CD4-positive, alpha-beta T cell treated with Interleukin-6 at 100 ng/mL for 8 hours (primary cell): ENCODE data around the gene IFNA5.

Experiments used
- DNase-seq: peaks from one replicate; pipeline ENCODE4 v3.0.0-alpha.2; 2020; ENCODE audit warnings: mixed read lengths, low spot score

IFNA5 gene

GRCh38 chr9:21294364-21294774 lies 10.7 kb downstream of the IFNA5 start:
- no peak for DNase-seq

GRCh38 chr9:21289848-21290247 lies 15.3 kb downstream of the IFNA5 start:
- no peak for DNase-seq

DNA sequence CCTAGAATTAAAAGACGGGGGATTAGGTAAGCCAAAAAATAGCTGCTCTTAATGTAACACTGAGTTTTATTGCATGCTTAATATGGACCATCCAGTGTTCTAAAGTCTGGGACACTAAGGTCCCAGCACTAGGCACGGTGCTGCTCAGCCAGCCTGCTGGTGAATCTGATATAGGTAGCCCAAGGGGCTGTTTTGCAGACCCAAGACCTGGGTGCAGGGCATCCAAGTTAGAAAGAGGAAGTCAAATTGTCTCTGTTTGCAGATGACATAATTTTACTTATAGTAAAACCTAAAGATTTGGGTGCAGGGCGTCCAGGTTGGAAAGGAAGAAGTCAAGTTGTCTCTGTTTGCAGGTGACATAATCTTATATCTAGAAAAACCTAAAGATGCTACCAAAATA lies 17.8 kb downstream of the IFNA5 start:
- no peak for DNase-seq

- DNase-seq = no peak
These were observed 18.5 kb downstream of the IFNA5 start for GRCh38 chr9:21286659-21287058.

DNA sequence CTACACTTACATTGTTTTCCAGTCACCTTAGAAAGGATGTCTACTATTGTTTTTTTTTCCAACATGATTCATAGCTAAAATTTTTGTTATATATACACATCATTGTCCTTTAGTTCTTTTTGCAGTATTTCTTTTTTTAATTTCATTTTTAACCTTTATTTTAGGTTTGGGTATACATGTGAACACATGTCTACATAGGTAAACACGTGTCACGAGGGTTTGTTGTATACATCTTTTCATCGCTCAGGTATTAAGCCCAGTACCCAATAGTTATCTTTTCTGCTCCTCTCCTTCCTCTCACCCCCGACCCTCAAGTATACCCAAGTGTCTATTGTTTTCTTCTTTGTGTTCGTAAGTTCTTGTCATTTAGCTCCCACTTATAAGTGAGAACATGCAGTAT lies 19.0 kb downstream of the IFNA5 start:
- no peak for DNase-seq

DNA sequence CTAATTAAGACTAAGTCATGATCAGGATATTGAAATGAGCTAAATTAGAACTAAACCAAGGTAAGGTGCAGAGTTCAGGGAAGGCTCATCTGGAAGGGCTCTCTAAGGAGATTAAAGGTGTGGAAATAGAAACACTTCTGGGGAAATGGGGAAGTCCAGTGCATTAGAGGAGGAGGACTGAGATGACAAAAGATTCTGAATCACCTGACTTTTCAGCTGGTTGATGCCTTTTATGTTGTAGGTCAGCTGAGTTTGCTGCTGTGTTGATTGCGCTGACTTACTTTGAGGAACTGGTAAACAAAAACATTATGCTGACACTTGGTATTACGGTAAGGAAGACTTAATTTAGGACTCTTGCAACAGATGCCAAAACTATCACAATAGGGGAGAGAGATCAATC lies 23.8 kb downstream of the IFNA5 start:
- no peak for DNase-seq

DNA sequence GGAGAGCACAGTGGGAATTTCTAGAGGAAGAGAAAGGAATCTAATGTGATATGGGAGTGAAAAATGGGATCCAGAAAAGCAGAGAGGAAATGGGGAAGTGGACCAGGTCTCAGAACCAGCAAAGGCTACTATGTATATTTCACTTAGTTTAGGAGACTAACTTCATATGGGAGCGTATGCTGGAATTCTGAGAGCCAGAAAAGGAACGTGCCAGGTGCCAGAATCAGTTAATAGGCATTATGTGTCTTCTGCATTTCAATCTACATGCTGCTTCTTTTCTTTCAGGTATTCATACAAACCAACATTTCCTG lies 36.8 kb downstream of the IFNA5 start:
- DNase-seq = no peak

GRCh38 chr9:21267485-21268346 lies 37.4 kb downstream of the IFNA5 start:
- no peak for DNase-seq

DNA sequence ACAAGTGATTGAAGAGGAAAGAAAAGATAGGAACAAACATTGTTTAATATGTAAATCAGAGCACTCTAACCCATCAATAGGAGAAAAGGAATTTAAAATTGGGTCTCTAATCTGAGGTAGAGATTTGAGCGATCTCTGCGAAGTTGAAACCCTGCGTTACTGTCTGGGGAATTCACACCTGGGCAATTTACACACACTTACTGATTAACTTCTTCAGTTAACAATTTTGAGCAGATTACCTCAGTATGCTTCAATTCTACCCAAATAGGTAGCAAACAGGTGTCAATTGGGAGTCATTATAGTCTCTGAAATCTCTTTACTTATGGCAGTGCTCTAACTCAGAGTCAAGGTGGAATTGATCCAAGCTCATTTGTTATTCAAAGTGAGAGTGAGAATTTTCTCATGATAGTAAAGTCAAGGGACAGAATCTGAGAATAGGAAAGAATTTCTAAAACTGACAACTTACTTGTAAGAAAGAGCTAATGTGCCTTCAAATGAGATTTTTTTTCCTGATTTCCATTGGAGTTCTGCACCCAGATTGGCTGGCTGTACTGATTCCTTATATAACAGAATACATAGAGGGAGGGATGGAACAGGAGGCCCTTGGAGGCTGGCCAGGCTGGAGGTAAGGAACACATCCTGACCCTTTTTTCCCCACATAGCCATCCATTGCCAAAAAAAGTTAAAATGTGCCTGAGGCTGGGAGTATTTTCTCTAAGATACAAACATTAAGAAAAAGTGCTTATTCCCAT lies 38.2 kb downstream of the IFNA5 start:
- DNase-seq = no peak

GRCh38 chr9:21265421-21266189 lies 39.5 kb downstream of the IFNA5 start:
- no peak for DNase-seq

DNA sequence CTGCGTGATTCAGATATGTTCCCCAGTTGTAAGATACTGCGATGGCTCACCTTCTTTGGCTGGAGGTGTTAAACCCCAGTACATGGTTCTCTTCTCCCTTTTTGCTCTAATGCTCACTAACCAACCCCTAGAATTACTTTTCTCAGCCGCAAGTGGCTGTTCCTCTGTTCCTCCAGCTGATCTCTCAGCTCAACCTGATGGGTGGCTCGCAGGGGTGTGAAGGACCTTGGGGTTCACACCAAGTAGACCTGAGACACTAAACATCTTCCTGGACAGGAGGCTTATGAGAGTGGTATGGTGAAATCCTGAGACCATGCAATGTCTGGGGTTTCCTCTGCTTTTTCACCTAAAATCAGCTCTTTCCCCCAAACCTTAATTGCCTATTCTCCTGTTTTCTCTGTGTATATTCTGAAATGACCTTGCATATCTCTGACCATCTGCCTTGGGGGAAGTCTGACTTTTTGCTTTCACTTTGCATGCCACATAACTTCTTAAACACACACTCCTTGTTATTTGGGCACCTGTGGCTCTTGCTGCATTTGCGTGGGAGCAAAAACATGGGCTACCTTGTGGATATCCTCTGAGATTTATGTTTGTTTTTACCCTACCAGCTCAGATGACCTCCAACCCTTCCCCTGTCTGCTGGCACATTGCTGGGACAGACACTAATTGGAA lies 49.4 kb downstream of the IFNA5 start:
- no peak for DNase-seq
